Erythroblast (primary cell): ENCODE results near the gene FBXL22.

Experiments used
- GATA1 ChIP-seq: IDR thresholded peaks from 2 replicates; pipeline ENCODE4 v1.6.1; 2011; ENCODE audit warnings: low read depth, mild to moderate bottlenecking, control low read depth, low read length, moderate library complexity
- POLR2A ChIP-seq: IDR thresholded peaks from 2 replicates; pipeline ENCODE4 v1.6.1; 2011; ENCODE audit warnings: mild to moderate bottlenecking, low read length

DNA sequence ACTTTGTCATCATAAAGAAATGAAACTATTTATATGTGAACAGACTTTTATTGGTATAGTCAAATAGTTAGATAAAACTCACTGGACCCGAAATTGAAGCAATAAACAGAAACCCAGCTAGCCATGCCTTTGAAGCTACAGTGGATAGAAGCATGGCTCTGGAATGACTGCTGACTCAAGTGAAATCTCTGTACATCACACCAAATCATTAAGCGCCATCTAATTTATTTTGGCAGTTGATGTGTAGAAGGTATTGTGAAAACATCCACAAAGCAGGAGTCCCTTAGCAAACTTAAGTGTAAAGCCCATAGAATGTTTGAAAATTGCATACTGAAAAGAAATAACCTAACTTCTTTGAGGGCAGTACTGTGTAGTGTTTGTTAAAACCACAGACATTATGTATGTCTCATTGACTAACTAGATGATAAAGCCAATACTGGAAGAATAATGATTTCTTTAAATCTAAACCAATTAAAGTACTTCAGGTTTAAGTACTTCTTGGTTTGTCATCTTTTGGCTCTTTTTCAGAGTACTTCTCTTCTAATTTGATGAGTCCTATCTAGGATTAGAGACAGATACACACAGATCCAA is 42.8 kb upstream of the FBXL22 start:
- TF ChIP-seq POLR2A (no peak), GATA1 (no peak)
